CD4-positive, alpha-beta T cell treated with Interleukin-21 for 1 hour (primary cell): ENCODE measurements around the gene AGAP3.

Experiments
- DNase-seq: peaks from one replicate; pipeline ENCODE4 v3.0.0-alpha.2; 2020

The AGAP3 gene

GRCh38 chr7:151057989-151058780 is 28.1 kb upstream of the AGAP3 start:
- DNase-seq = peak; percentile 99

DNA sequence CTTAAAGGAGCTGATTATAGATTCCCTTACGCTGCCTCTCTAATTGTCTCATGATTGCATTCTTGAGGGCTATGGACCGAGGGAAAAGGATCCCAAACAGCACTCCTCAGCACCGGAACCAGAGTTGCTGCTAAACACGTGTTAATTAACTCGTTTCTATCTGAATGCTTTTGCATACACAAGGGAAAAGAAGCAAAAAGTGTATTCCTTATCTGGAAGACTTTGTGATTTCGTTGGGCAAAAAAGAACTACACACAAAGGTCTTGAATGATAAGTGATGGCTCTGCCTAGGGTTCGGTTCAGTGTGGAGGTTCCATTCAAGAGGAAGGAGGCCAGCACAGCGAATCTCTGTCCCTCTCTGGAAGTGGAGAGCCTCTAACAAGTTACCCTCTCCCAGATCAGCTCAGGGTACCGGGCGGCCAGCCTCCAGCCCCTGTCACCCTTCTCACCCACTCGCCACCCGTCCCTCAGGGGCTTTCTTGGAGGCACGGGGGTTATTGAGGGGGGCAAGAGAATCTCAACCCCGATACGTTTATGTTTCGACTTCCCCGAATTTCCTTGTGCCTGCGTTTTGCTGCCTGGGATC is 27.4 kb upstream of the AGAP3 start:
- peak; percentile 20 for DNase-seq

GRCh38 chr7:151059367-151060112 is 26.7 kb upstream of the AGAP3 start, which contains the start of gene SLC4A2:
Gene SLC4A2, plus strand, starts transcription at chr7:151059589. Its CDS starts 2,399 bp downstream, at chr7:151061988.
- DNase-seq = peak; percentile 71

DNA sequence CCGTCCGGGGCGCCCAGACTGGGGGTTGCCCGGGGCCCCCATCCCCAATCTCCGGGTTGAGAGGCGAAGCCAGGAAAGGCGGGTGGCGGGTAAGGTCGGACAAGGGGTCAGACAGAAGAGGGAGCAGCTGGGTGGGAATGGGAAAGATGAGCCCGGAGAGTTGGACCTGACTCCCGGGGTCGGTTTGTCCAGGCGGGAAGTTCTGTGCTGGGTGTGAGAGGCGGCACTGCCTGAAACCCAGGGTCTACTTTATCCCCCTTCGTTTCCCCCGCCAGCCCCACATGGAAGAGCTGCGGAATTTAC is 26.2 kb upstream of the AGAP3 start:
- DNase-seq = no peak

DNA sequence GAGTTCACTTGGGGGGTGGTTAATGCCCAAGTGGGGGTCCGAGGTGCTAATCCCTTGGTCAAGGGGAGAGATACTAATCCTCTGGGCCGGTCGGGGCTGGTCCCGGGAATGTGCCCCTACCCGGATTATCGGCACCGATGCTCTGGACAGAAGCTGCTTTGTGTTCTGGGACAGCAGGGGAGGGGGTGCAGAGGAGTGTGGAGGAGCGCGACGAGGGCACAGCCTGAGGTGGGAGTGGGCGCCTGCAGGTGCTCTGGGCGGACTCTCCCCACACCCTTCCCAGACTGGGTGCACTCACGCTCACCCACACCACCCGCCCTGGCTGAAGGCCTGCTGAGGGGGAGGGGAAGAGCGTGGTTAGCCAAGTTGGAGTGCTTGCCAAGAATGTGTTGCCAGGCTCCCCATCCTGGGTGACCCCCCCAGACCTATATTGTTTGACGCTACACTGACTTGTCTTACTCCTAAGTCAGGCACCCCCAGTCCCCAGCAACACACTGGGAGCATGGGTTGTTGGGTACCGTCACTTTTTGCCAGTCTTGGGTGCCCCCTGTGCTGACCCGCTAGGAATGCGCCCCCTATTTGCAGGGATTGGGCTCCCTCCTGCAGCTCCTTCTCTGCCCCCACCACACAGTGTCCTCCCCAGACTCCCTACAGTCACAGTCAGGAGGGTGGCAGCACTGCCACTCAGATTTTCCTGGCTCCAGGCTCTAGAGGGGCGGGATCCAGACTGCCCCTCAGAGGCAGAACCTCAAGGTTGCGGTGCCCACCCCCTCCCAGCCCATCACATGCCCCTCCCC is 25.7 kb upstream of the AGAP3 start:
- peak; percentile 11 for DNase-seq

DNA sequence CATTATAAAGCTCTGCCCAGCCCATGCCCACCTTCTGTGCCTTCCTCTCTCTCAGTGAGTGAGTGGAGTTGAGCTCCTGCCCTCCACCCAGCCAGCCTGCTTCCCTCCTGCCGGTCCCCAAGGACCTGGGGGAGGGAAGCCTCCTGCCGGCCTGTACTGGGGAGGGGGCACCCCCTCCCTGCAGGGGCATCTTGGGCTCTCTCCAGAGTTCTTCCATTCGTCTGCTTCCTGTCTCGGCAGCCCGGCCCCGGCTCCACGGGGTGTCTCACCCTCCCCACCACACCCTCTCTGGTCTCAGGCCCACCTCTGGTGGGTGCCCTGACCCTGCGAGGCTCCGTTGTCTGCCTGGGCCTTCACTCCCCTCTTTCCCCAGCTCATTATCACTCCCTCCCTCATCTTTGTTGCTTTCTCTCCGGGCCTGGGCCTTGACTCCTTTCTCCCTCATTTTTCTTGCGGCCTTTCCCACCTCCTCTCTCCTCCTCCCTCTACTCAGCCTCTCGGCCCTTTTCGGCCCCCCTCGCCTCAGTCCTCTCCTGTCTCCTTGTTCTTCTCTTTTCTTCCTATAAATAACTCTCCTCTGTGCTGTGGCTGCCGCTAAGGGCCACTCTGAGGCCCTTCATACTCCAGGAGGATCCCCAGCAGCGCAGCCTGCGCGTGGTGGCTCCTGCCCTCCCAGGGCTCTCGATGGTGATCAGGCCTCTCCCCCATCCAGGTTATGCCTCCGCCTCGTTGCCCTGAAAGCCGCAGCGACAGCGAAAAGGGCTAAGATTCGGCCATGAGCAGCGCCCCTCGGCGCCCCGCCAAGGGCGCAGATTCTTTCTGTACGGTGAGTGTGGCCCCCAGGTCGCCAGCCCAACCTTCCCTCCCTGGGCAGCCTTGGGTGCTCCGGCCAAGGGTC is 24.8 kb upstream of the AGAP3 start:
- no peak for DNase-seq

- DNase-seq = no peak
Measured at GRCh38 chr7:151062111-151062398, 24.2 kb upstream of the AGAP3 start.

GRCh38 chr7:151062399-151063211 is 23.7 kb upstream of the AGAP3 start:
- no peak for DNase-seq

DNA sequence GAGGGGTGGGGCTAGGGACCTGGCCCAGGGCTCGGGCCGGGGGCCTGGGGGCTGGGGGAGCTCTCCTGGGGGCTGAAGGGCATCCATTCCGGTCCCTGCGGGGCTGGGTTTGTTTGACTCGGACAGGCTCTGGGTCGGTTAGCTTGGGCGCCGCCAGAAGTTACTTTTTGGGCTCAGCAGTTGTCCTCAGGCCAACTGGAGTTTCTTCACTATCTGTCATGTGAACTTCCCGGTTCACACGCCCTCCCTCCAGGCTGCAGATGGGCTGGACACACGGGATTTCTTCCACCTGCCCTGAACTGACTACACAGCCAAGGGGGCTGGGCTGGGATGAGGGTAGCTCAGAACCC is 23.1 kb upstream of the AGAP3 start:
- no peak for DNase-seq

DNA sequence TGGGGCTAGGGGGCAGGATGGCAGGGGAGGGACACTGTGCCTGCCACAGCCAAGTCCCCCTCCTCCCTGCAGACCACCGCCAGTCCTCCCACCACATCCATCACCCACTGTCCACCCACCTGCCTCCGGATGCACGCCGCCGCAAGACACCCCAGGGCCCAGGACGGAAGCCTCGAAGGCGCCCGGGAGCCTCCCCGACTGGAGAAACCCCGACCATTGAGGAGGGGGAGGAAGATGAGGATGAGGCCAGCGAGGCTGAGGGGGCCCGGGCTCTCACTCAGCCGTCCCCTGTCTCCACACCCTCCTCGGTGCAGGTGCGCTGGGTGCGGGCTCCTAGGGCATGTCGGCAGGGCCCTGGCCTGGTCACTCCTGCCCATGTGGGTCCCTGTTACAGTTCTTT is 21.8 kb upstream of the AGAP3 start:
- DNase-seq = no peak

GRCh38 chr7:151064993-151065392 is 21.3 kb upstream of the AGAP3 start:
- DNase-seq = no peak

- no peak for DNase-seq
Measured at GRCh38 chr7:151065516-151065915, 20.8 kb upstream of the AGAP3 start.

GRCh38 chr7:151066273-151066974 is 19.9 kb upstream of the AGAP3 start:
- no peak for DNase-seq

GRCh38 chr7:151068069-151068773 is 18.1 kb upstream of the AGAP3 start:
- no peak for DNase-seq

- no peak for DNase-seq
Measured at GRCh38 chr7:151069841-151070573, 16.3 kb upstream of the AGAP3 start.

DNA sequence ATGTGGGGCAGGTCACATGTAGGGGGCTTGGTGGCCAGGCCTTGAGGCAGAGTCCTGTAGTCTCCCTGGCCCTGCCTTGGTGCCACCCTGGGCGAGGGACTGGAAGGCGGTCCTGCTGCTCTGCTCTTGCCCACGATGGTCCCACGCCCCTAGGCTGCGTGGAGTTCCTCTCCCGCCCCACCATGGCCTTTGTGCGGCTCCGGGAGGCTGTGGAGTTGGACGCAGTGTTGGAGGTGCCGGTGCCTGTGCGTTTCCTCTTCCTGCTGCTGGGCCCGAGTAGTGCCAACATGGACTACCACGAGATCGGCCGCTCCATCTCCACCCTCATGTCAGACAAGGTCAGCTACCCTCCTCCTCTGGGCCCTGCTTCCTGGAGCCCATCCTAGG is 15.7 kb upstream of the AGAP3 start:
- DNase-seq = no peak

- DNase-seq = no peak
Measured at GRCh38 chr7:151071032-151071866, 15.0 kb upstream of the AGAP3 start.

DNA sequence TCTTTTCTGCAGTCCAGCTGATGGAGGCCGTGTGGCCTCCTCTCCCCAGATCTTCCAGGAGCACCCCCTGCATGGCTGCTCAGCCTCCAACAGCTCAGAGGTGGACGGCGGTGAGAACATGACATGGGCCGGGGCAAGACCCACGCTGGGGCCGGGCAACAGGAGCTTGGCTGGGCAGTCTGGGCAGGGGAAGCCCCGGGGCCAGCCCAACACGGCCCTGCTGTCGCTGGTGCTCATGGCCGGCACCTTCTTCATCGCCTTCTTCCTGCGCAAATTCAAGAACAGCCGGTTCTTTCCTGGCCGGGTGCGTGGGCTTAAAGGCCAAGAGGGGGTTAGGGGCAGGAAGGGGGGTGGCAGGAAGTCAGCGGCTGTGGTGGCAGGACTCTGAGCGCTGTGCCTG is 12.3 kb upstream of the AGAP3 start:
- DNase-seq = no peak
